ENCODE data around the gene QSOX1.
"Not testable (repeated sequence)": the region's sequence is repeated elsewhere in the genome, so short reads cannot be mapped to it uniquely, and the experiment has no call there.

QSOX1 gene

DNA sequence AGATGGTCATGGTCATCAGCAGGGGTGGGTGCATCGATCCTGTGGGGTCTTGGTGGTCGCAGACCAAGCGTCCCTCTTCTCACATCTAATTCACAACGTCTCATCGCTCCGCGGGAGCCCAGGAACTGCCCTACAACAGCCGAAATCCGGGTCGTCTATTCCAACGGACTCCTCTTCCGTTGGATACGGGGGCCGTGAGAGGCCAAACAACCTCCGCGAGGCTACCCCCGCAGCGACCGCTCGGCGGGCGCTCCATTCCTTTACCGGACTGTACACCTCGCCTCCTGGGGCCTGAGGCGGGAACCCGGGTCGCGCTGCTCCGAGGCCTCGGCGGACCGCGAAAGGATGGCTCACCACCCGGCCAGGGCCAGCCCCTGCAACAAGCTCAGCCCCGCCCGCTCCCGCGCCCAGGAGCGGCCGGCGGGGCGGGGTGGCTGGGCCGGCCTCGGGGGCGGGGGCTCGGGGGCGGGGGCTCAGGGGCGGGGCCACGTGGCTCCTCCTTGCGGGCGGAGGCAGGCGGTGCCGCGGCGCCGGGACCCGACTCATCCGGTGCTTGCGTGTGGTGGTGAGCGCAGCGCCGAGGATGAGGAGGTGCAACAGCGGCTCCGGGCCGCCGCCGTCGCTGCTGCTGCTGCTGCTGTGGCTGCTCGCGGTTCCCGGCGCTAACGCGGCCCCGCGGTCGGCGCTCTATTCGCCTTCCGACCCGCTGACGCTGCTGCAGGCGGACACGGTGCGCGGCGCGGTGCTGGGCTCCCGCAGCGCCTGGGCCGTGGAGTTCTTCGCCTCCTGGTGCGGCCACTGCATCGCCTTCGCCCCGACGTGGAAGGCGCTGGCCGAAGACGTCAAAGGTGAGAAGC, at the start of gene QSOX1:
TSS of gene QSOX1 (plus strand) at position 545 of the 857 bp plus-strand sequence. CDS start at position 584, 39 bp downstream.
- DNase-seq = peak; percentile 85 to 88

DNA sequence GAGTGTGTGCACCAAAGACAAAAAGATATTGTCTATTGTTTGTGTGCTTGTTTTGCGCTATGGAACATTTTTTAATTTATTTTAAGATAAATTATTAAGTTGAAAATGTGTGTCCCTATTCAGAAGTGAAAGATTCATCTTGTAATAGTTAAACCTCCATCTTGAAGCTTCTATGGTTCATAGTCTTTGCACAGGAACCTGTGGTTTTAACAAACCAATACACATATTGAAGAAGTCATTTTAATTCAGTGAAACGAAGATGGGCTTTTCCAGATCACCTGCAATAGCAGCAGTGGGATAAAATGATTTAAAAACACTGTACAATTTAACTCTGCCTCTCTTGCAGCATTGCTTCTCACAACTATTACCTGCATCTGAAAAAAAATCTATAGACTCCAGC, 42.6 kb upstream of the QSOX1 start:
- no peak for DNase-seq

DNA sequence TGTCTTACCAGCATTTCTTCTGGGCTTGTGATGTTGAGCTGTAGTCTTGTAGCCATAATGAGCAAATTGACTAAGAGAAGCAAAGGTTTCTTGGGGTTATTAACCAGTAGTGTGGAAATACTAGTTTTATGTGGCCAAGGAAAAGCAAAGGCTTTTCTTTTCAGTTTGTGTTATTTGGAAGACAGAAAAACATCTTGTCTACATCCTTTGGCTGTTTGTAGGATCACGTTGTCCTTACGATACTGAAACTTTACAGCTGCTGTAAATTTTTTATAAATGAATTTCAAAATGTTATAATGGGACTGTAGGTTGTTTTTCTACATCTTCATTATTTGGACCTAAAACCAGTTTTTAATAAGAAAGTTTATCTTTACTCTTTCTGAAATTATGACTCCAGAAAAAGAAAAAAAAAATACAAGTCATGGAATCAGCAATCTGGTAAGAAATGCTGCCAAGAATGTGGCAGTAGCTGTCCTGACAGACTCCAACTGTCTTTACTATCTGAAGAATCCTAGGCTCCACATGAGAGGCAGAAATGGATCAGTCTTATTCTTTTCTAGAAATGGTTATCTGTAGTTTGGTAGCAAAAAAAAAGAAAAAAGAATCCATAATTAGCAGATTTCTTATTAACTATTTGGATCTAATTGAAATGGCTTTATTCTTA, 41.6 kb upstream of the QSOX1 start:
- no peak for DNase-seq

GRCh38 chr1:180114396-180114945, 40.2 kb upstream of the QSOX1 start:
- DNase-seq = no peak

GRCh38 chr1:180116964-180117763, 37.5 kb upstream of the QSOX1 start:
- DNase-seq = no peak

DNA sequence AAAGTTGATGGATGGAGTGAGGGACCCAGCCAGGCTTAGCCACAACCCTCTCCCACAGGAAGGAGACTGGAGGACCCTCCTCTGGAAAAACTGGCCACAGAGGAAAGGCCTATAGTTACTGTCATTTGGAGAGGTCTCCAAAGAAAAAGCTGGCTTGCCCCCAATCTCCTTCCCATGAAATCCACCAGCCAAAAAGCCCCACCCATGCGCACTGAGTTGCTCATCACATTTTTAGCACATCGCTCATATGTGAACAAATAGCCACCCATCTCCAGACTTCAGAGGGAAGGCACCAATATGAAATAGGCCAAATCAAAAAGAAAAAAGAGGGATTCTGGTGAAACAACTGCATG, 36.9 kb upstream of the QSOX1 start:
- no peak for DNase-seq

GRCh38 chr1:180119837-180120236, 34.8 kb upstream of the QSOX1 start:
- no peak for DNase-seq

DNA sequence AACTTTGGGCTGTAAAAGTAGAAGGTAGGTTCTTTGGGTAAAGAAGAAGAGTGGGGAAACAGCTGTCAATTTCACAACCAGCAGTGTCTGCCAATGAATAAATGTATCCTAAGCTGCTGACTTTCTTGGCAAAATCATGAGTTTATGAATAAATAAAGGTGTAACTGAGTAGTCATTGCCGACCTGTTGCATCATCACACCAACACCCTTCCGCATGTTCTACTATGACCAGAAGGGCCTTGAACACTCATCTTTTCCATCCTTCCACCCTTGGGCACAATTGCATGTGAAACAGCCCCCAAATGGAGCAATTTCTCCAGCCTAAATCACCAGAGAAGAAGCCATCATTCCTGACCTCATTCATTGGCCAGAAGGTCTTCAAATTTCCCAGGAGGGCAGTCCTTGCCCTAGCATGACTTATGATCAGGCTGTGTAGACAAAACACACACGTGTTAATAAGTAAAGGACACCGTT, 31.2 kb upstream of the QSOX1 start:
- DNase-seq = no peak

DNA sequence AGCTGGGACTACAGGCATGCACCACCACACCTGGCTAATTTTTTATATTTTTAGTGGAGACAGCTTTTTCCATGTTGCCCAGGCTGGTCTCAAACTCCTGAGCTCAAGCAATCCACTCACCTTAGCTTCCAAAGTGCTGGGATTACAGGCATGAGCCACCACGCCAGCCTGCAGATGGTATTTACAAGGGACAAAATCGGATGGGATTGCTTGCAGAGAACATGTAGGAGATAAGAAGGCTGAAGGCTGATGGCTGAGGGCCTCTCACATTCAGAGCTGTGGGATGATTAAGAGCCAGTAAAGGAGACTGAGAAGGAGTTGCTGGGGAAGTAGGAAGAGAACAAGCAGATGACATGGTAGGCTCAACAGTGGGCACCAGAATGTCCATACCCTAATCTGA, 24.0 kb upstream of the QSOX1 start:
- no peak for DNase-seq

DNA sequence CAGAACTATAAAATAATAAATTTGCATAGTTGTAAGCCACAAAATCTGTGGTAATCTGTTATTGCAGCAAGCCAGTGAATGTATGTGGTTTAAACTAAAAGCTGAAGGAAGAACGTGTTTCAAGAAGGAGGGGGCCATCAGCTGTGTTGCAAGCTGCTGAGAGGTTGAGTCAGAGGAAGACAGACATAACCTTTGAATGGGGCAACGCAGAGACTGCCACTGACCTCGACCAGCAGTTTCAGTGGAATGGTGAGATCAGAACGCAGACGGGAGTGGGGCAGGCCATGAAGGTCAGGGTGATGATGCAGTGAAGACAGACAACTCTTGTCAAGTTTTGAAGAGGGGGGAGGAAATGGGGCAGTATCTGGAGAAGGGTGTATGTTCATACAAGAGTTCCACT, 23.2 kb upstream of the QSOX1 start:
- no peak for DNase-seq

- no peak for DNase-seq
Observed at GRCh38 chr1:180133193-180133592, 21.5 kb upstream of the QSOX1 start.

GRCh38 chr1:180133688-180134087, 21.0 kb upstream of the QSOX1 start:
- not testable (repeated sequence) for DNase-seq

GRCh38 chr1:180135535-180135934, 19.1 kb upstream of the QSOX1 start:
- DNase-seq = no peak

- DNase-seq = no peak
Observed at GRCh38 chr1:180136331-180136967, 18.2 kb upstream of the QSOX1 start.

GRCh38 chr1:180136968-180137356, 17.7 kb upstream of the QSOX1 start:
- DNase-seq = no peak

- no peak for DNase-seq
Observed at GRCh38 chr1:180137776-180138175, 16.9 kb upstream of the QSOX1 start.

- DNase-seq = no peak
Observed at GRCh38 chr1:180141381-180141934, 13.2 kb upstream of the QSOX1 start.

DNA sequence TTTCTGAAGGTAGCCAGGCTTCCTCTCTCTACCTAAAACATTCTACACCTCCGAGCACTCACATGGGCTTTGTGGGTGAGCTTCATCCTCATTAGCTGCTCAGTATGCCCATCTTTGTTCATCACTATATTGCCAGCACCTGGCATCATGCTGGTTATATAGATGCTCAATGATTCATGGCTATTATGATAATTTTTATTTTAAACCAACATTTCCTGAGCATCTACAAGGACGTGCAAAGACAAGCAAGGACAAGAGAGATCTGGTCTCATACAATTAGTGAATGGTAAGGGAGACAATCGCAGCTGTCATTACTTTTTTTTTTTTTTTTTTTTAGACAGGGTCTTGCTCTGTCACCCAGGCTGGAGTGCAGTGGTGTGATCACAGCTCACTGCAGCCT, 11.3 kb upstream of the QSOX1 start:
- DNase-seq = no peak

- DNase-seq = no peak
Observed at GRCh38 chr1:180144659-180145357, 9.9 kb upstream of the QSOX1 start.

DNA sequence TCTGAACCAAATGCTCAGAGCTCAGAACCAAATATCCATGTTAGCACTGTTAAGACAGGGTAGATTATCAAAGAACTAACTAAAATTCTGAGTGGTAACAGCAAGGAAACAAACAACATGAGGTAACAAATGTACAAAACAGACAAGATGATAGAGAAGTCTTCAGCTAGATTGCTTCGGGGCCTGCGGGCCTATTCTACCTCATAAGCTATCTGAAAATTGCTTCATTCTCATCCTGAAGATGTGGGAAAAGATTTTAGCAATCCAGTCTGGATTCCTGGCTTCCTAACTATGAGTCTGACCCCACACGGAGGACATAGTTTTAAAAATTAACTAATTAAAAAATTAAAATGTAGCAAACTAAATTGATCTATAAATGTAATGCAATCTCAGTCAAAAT, 9.2 kb upstream of the QSOX1 start:
- no peak for DNase-seq

DNA sequence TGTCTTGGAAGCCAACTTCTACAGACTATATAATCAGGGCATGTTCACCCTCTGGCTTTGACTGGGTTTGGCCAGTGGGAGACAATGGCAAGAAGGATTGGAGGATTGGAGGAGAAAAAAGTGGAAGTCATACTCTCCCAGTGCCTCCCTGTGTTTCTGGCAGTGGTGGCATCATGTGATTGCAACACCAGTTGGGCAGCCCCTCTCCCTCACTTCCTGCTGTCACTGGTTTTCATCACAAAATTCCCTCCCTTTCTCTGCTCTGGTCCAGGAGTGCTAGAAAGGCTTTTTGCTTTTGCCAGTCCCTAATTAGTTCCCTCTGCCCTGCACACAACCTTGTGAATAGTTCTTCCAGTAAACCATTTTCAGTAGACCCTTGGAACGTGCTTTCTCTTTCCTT, 3.7 kb upstream of the QSOX1 start:
- DNase-seq = no peak

DNA sequence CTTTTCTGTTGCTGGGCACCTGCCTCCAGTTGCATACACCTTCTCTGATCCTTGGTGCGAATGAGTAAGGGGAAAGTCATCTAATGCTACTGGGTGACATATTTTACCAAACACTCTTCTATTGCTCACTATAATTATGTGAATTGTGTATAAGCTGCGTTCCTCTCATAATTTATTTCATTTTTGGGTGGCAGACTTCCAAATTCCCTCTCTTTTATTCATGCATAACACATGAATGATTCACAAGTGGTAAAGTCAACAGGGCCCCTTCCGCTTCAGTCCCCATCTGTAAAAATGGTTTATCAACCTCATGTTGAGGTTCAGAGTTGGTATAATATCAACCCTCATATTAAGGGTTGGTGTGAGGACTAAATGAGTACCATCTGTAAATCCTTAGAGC, 3.2 kb upstream of the QSOX1 start:
- DNase-seq = no peak

All from stimulated activated CD4-positive, alpha-beta T cell treated with anti-CD3 and anti-CD28 coated beads, Interleukin-4, amount 100 ng/mL, for 4 hours (primary cell).